LNCaP clone FGC (cell line): Measurements from ENCODE around the gene DENND11.

ENCODE experiments used
- DNase-seq: peaks from one replicate; pipeline ENCODE4 v3.0.0-alpha.2; 2011; ENCODE audit warnings: low read depth
- H3K4me3 ChIP-seq: 2 replicates; pipeline ENCODE4 v1.5.1; 2011; ENCODE audit warnings: mild to moderate bottlenecking, low read depth, low read length, control low read depth
- TF ChIP-seq, protein P1 (sequence below): IDR thresholded peaks from 2 replicates; pipeline ENCODE4 v1.5.1; 2012; ENCODE audit warnings: mild to moderate bottlenecking; ENCODE audit not compliant: control insufficient read depth, insufficient read depth; ENCODE audit errors: extremely low read depth

Gene DENND11

DNA sequence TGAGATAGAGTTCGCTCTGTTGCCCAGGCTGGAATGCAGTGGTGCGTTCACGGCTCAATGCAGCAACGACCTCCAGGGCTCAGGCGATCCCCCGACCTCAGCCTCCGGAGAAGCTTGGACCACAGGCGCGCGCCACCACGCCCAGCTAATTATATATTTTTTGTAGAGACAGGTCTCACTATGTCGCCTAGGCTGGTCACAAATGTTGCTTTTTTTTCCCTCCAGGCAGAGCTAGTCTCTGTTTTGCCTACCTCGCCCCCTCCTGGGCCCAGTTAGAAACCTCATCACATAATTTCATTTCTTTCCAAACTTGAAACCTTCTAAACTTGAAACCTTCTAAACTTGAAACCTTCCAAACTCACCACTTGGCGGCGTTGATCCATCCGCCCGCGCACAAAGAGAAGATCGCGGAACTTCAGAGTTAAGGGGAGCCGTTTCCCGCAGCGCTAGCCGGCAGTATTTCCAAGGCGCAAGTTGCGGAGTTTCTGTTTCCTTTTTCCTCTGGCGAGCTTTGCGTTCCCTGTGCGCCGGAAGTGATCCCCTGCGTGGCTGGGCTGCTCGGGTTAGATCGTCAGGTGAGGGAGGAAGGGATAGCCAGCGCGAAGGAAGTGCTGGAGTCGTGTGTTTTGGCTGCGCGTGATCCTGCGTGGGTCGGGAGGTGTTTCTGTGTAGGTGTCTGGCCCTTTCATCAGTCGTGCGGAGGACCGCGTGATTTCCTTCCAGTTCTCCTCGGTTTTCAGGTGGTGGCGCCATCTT lies 36.0 kb upstream of the DENND11 start, which contains the start of gene SSBP1:
TSS of gene SSBP1 (plus strand) at position 523 of the 756 bp plus-strand sequence. CDS start 809 bp downstream, outside the sequence.
- DNase-seq = peak; percentile 93

DNA sequence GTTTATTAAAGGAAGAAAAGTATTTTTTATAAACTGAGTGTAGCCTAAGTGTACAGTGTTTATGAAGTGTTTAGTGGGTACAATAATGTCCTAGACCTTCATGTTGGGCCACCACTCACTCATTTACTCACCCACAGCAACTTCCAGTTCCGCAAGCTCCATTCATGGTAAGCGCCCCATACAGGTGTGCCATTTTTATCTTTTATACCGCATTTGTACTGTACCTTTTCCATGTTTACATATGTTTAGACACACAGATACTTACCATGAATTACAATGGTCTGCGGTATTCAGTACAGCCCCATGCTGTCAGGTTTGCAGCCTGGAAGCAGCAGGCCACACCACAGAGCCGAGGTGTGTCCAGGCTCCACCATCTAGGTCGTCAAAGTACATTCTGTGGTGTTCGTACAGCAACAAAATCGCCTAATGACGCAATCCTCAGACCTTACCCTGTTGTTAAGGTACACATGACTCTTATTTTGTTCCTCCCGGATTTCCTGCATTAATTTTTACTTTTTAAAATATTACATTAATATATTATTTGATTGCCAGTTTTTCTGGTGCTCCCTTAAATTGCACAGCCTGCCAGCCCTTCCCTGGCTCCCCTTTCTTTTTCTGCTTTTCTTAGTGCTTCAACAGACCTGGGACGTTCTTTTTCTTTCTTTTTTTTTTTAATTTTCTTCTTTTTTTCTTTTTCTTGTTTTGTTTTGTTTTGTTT lies 35.3 kb upstream of the DENND11 start:
- no peak for DNase-seq
- H3K4me3 ChIP-seq = peak overlapping the region; percentile 88

More for the DNA sequence above, 36.0 kb upstream of the DENND11 start, which contains the start of gene SSBP1:
- TF ChIP-seq, protein P1, sequence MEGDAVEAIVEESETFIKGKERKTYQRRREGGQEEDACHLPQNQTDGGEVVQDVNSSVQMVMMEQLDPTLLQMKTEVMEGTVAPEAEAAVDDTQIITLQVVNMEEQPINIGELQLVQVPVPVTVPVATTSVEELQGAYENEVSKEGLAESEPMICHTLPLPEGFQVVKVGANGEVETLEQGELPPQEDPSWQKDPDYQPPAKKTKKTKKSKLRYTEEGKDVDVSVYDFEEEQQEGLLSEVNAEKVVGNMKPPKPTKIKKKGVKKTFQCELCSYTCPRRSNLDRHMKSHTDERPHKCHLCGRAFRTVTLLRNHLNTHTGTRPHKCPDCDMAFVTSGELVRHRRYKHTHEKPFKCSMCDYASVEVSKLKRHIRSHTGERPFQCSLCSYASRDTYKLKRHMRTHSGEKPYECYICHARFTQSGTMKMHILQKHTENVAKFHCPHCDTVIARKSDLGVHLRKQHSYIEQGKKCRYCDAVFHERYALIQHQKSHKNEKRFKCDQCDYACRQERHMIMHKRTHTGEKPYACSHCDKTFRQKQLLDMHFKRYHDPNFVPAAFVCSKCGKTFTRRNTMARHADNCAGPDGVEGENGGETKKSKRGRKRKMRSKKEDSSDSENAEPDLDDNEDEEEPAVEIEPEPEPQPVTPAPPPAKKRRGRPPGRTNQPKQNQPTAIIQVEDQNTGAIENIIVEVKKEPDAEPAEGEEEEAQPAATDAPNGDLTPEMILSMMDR = peak; percentile 77
- peak within 1 kb of the TSS; percentile 88 for H3K4me3 ChIP-seq

DNA sequence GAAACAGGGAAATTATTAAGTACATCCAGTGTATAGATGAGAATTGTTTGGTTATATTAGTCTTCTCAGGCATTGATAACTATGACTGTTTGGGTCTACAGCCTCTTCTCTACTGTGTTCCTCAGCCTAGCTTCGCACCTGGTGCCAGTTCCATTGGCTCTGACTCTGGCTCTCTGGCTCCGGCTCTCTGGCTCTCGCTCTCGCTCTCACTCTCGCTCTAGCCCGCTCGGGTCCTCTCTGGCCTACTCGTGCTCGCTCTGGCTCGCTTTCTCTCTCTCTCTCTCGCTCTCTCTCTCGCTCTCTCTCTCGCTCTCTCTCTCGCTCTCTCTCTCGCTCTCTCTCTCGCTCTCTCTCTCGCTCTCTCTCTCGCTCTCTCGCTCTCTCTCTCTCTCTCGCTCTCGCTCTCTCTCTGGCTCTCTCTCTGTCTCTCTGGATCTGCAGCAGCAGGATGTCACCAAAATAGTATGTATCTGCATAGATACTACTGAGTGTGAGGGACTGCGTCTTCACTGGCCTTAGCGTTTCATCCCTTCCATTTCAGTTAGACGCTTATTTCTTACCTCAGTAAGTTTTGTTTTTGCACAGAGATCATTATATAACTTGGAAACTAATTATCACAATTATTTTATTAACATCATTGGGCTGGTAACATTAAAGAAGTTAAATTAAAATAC lies 29.6 kb upstream of the DENND11 start:
- H3K4me3 ChIP-seq = no peak overlapping the region
- TF ChIP-seq, protein P1 = no peak
- DNase-seq = no peak

More for the DNA sequence above, 35.3 kb upstream of the DENND11 start:
- TF ChIP-seq, protein P1 = no peak

DNA sequence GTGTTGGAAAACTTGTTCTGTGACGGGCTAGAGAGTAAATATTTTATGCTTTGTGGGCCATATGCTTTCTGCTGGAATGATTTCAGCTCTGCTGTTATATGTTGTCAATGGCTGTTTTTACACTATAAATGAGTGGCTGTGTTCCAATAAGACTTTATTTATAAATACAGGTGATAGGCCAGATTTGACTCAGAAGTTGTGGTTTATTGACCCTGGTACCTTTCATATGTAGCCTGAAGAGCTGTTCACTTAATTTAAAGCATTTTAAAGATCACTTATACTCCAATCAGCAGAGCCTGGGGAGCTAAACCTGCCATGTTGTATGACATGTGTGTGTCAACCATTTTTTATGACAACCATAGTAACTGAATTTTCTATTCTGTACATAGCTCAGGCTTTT lies 27.1 kb upstream of the DENND11 start:
- H3K4me3 ChIP-seq = no peak overlapping the region
- no peak for DNase-seq
- TF ChIP-seq, protein P1 = no peak

DNA sequence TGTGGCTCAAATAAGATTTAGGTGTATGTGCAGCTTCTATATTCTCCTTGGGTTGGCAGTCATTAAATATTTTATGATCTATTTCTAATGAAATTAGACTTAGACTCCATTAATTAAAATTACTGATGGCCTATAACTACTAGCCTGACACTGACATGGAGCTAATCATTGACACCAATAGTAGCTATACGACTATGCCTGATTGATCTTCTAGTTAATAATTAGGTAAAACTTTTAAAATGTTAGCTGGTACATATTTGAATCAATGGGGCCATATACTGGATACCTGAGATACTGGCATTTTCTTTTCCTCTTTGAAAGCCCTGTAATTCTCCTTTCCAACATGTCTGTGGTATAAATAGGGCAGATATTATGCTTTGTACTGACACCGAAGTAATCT lies 20.6 kb upstream of the DENND11 start:
- DNase-seq = no peak
- H3K4me3 ChIP-seq = no peak overlapping the region
- TF ChIP-seq, protein P1 = no peak

DNA sequence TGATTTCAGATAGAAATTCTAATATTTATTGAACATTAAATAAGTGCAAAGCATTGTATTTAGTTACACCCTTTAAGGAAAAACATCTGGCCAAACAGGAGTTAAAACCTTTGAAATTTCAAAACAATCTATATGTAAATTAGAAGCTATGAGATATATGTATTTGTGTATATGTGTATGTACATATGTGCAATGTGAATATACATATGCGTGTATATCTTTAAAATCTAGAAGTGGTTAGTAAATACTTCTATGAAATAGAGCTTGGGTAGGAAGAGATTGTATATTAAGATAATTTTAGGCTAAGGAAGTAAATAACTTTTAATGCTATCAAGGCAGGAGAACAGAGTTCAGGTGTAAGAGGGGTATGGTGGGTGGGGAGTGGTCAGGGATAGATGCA lies 15.5 kb upstream of the DENND11 start:
- no peak for DNase-seq
- TF ChIP-seq, protein P1 = no peak
- no peak overlapping the region for H3K4me3 ChIP-seq
